Measurements from ENCODE around the gene LRP6. TPM values are rescaled to one million over a fixed set of nuclear protein-coding genes. Genes with fewer than 3 reads are reported as not detected.

Gene LRP6
- total and polyA plus RNA-seq, 2 of the 13 experiments (the other 11 are each of a cell fraction or from before 2014, with no cell fraction given): 33.8 to 42.0 TPM

GRCh38 chr12:12123036-12123604, 143.7 kb downstream of the LRP6 start:
- Histone ChIP-seq H4K20me1 (ENCODE audit: insufficient read depth, low read length) (no peaks in the 10 kb centered on the region), H3K9me3 (ENCODE audit: low read length) (no peaks in the 10 kb centered on the region), H3K79me2 (ENCODE audit: insufficient read depth, low read length) (no peaks in the 10 kb centered on the region), H3K36me3 (replicated peaks in 1 of 2; ENCODE audit: control insufficient read depth in 1 of 2, insufficient read depth in 2 of 2, low read length in 2 of 2) (peaks cover 15 to 80% of the 10 kb centered on the region in 2 experiments), H3K4me3 (replicated peaks in 1 of 3; ENCODE audit: insufficient read depth in 1 of 3, low read depth in 2 of 3, low read length in 3 of 3) (no peak overlapping the region), H2AFZ (ENCODE audit: low read length) (no peak overlapping the region), H3K27ac (ENCODE audit: extremely low read length, insufficient read depth, low read length) (no peak overlapping the region), H3K27me3 (ENCODE audit: control insufficient read depth in 1 of 2, insufficient read depth in 2 of 2, low read length in 2 of 2) (no peaks in the 10 kb centered on the region), H3K9ac (ENCODE audit: insufficient read depth, low read depth, low read length) (no peak overlapping the region), H3K4me2 (ENCODE audit: low read depth, low read length) (no peak overlapping the region), H3K4me1 (ENCODE audit: insufficient read depth, low read length) (peaks cover 15% of the 10 kb centered on the region)
- no TSS peak for BruUV-seq (replicated peaks)
- FAIRE-seq: no peak
- POLR2A ChIA-PET: interaction anchor here (0.6 kb wide), 1 partner anchor 15 kb away, joined by 3 read pairs; no protein-coding TSS in a partner anchor
- 97% methylated on average over 3 of the region's 3 CpGs for WGBS (ENCODE audit: low lambda C conversion rate)
- DNase-seq (ENCODE audit: low spot score): no peak
- intact Hi-C loops (cut with micrococcal nuclease; ENCODE audit: unreplicated experiment): no loop called here
- ATAC-seq: no peak
- CTCF ChIA-PET (ENCODE audit: low intra/inter-chr PET ratio, low total read pairs): no interaction called here
- in situ Hi-C loops (cut with HindIII; ENCODE audit: extremely low pct_ligation_motif_present, low pct_unique_long_range_greater_than_20kb): no loop called here
- no peak for TF ChIP-seq SMAD1 (CRISPR knock-in tag; IDR thresholded peaks at IDR 0.05; ENCODE audit: borderline replicate concordance, low read depth)
- TF ChIP-seq CREBL2 (CRISPR knock-in tag; IDR thresholded peaks at IDR 0.05; ENCODE audit: borderline replicate concordance): no peak
- TF ChIP-seq ZNF674 (CRISPR knock-in tag; IDR thresholded peaks at IDR 0.05; ENCODE audit: low read depth): no peak
- no peak for TF ChIP-seq IRX3 (CRISPR knock-in tag; IDR thresholded peaks at IDR 0.05; ENCODE audit: borderline replicate concordance, low read depth)
- no peak for TF ChIP-seq ZNF230 (CRISPR knock-in tag; IDR thresholded peaks at IDR 0.05)
- no peak for TF ChIP-seq ZNF296 (CRISPR knock-in tag; conservative IDR thresholded peaks at IDR 0.05)
- no peak for TF ChIP-seq CC2D1A (CRISPR knock-in tag; IDR thresholded peaks at IDR 0.05)
- TF ChIP-seq ZNF513 (CRISPR knock-in tag; conservative IDR thresholded peaks at IDR 0.05): no peak
- no peak for TF ChIP-seq REST (IDR thresholded peaks at IDR 0.05; ENCODE audit: borderline replicate concordance in 1 of 2, low read depth in 1 of 2, low read length in 2 of 2)
- TF ChIP-seq TRIM22 (IDR thresholded peaks at IDR 0.05): no peak

Data from HepG2 (cell line).